GM19372 (cell line): Measurements from ENCODE around the gene SLC17A9.

Experiments
- ATAC-seq: cut with Tn5 transposase; IDR thresholded peaks from one replicate; pipeline ENCODE4 v1.9.1; 2021; ENCODE audit warnings: mild to moderate bottlenecking, low read depth, moderate library complexity; ENCODE audit not compliant: unreplicated experiment

The SLC17A9 gene

GRCh38 chr20:63014287-63014686 lies 61.8 kb downstream of the SLC17A9 start:
- ATAC-seq = no peak

- ATAC-seq = no peak
Measured at GRCh38 chr20:63014710-63015109, 62.2 kb downstream of the SLC17A9 start.

- ATAC-seq = no peak
Measured at GRCh38 chr20:63015147-63015661, 62.7 kb downstream of the SLC17A9 start.

GRCh38 chr20:63015662-63016361 lies 63.3 kb downstream of the SLC17A9 start:
- no peak for ATAC-seq

- ATAC-seq = no peak
Measured at GRCh38 chr20:63016514-63017075, 64.1 kb downstream of the SLC17A9 start.

- no peak for ATAC-seq
Measured at GRCh38 chr20:63017076-63017825, 64.7 kb downstream of the SLC17A9 start.

- ATAC-seq = no peak
Measured at GRCh38 chr20:63017826-63018411, 65.4 kb downstream of the SLC17A9 start.
